GM23338 (cell line): ENCODE results near the gene AGAP3. TPM values are rescaled to one million over a fixed set of nuclear protein-coding genes. Genes with fewer than 3 reads are reported as not detected.

Source experiments
- ATAC-seq: fragments of 200-7000 bp; cut with Tn5 transposase; 3 replicates; pipeline ENCODE4 v1.9.1; 2020
- DNase-seq: peaks from one replicate; pipeline ENCODE4 v3.0.0-alpha.2; 2015; ENCODE audit warnings: low spot score
- H2AFZ ChIP-seq: fragments of 200-600 bp; sonication (generic); 2 replicates; pipeline ENCODE4 v1.8.0; 2016; ENCODE audit warnings: antibody characterized with exemption, mild to moderate bottlenecking, moderate library complexity
- H3F3A ChIP-seq: fragments of 200-600 bp; sonication (generic); replicated peaks from 2 replicates; pipeline ENCODE4 v1.8.0; 2017; ENCODE audit warnings: antibody characterized with exemption, mixed run types, low read depth
- H3K27ac ChIP-seq: fragments of 200-600 bp; sonication (generic); 2 replicates; pipeline ENCODE4 v1.6.1; 2016; ENCODE audit warnings: low read depth
- H3K27me3 ChIP-seq: fragments of 200-600 bp; sonication (generic); 2 replicates; pipeline ENCODE4 v1.8.0; 2016; ENCODE audit warnings: mild to moderate bottlenecking, mixed run types, moderate library complexity; ENCODE audit not compliant: insufficient read depth
- H3K36me3 ChIP-seq: fragments of 200-600 bp; sonication (generic); 2 replicates; pipeline ENCODE4 v1.8.0; 2016; ENCODE audit warnings: mild to moderate bottlenecking; ENCODE audit not compliant: insufficient read depth
- H3K4me1 ChIP-seq: fragments of 200-600 bp; sonication (generic); 2 replicates; pipeline ENCODE4 v1.8.0; 2016; ENCODE audit warnings: mild to moderate bottlenecking, moderate library complexity; ENCODE audit not compliant: insufficient read depth
- H3K4me2 ChIP-seq: fragments of 200-600 bp; sonication (generic); 2 replicates; pipeline ENCODE4 v1.7.1; 2017; ENCODE audit warnings: mixed run types
- H3K4me3 ChIP-seq: fragments of 200-600 bp; sonication (generic); 2 replicates; pipeline ENCODE4 v1.6.1; 2016; ENCODE audit warnings: mixed run types
- H3K79me2 ChIP-seq: fragments of 200-600 bp; sonication (generic); replicated peaks from 2 replicates; pipeline ENCODE4 v1.8.0; 2017; ENCODE audit warnings: mild to moderate bottlenecking; ENCODE audit not compliant: insufficient read depth
- H3K9me2 ChIP-seq: fragments of 200-600 bp; sonication (generic); 2 replicates; pipeline ENCODE4 v1.8.0; 2017; ENCODE audit not compliant: insufficient read depth
- H4K20me1 ChIP-seq: fragments of 200-600 bp; sonication (generic); replicated peaks from 2 replicates; pipeline ENCODE4 v1.8.0; 2017; ENCODE audit warnings: mild to moderate bottlenecking; ENCODE audit not compliant: insufficient read depth
- H3K27ac Mint-ChIP-seq: 2 replicates; pipeline ENCODE4 v1.8.0; 2020; ENCODE audit warnings: inconsistent platforms, mild to moderate bottlenecking, moderate library complexity, mixed read lengths
- H3K27me3 Mint-ChIP-seq: 3 replicates; pipeline ENCODE4 v1.8.0; 2022; ENCODE audit warnings: low read depth, mild to moderate bottlenecking, moderate library complexity, mixed read lengths, inconsistent platforms; ENCODE audit not compliant: insufficient read depth, poor library complexity
- H3K36me3 Mint-ChIP-seq: 3 replicates; pipeline ENCODE4 v1.8.0; 2021; ENCODE audit warnings: low read depth, mild to moderate bottlenecking, inconsistent platforms, moderate library complexity, mixed read lengths
- H3K4me1 Mint-ChIP-seq: 3 replicates; pipeline ENCODE4 v1.8.0; 2020; ENCODE audit warnings: mild to moderate bottlenecking, inconsistent platforms, mixed read lengths
- H3K4me3 Mint-ChIP-seq: 3 replicates; pipeline ENCODE4 v1.8.0; 2021; ENCODE audit warnings: moderate library complexity, mild to moderate bottlenecking, inconsistent platforms, mixed read lengths
- H3K9me3 Mint-ChIP-seq: 3 replicates; pipeline ENCODE4 v1.8.0; 2020; ENCODE audit warnings: moderate library complexity, mild to moderate bottlenecking, inconsistent platforms, mixed read lengths
- CREB1 ChIP-seq: fragments of 250-450 bp; sonication (Bioruptor Pico); IDR thresholded peaks from 2 replicates; pipeline ENCODE4 v1.5.0; 2020; ENCODE audit warnings: low read depth, mild to moderate bottlenecking, moderate library complexity
- EZH2phosphoT487 ChIP-seq: fragments of 200-600 bp; sonication (generic); IDR thresholded peaks from one replicate; pipeline ENCODE4 v1.8.1; 2018; ENCODE audit warnings: antibody characterized with exemption; ENCODE audit not compliant: unreplicated experiment
- POLR2AphosphoS5 ChIP-seq: IDR thresholded peaks from 2 replicates; pipeline ENCODE4 v1.6.1; 2016; ENCODE audit warnings: antibody characterized with exemption, low read depth
- long read RNA-seq: library from polyadenylated mRNA; unstranded; transcript quantifications from one replicate; pipeline ENCODE4 v2.0.0, GENCODE V29; 2020; ENCODE audit not compliant: unreplicated experiment
- polyA plus RNA-seq: library from polyadenylated mRNA; unstranded; fragments of >200 nt; fragmentation: Nextera tagmentation; extraction: Ambion mirVana; gene quantifications from 2 replicates; pipeline ENCODE4 v1.2.1, GENCODE V29; 2016
- total RNA-seq: library from RNA; depleted of rRNA; stranded (reverse); fragments of >200 nt; shearing (Covaris generic); gene quantifications from 2 replicates; pipeline ENCODE4 v1.2.3, GENCODE V29; 2014; rRNA removed
- TF ChIP-seq, protein P1 (sequence below): IDR thresholded peaks from one replicate; pipeline ENCODE4 v1.6.1; 2018; ENCODE audit warnings: antibody characterized with exemption; ENCODE audit not compliant: unreplicated experiment

The AGAP3 gene
- total RNA-seq (32.2 and 39.2 TPM in 2 replicates), polyA plus RNA-seq (24.0 and 24.9 TPM in 2 replicates)
- long read RNA-seq, partial matches to known transcripts: 7 of 10 reads
- long read RNA-seq, other reads (novel, unspliced or antisense): 3 of 10 reads

DNA sequence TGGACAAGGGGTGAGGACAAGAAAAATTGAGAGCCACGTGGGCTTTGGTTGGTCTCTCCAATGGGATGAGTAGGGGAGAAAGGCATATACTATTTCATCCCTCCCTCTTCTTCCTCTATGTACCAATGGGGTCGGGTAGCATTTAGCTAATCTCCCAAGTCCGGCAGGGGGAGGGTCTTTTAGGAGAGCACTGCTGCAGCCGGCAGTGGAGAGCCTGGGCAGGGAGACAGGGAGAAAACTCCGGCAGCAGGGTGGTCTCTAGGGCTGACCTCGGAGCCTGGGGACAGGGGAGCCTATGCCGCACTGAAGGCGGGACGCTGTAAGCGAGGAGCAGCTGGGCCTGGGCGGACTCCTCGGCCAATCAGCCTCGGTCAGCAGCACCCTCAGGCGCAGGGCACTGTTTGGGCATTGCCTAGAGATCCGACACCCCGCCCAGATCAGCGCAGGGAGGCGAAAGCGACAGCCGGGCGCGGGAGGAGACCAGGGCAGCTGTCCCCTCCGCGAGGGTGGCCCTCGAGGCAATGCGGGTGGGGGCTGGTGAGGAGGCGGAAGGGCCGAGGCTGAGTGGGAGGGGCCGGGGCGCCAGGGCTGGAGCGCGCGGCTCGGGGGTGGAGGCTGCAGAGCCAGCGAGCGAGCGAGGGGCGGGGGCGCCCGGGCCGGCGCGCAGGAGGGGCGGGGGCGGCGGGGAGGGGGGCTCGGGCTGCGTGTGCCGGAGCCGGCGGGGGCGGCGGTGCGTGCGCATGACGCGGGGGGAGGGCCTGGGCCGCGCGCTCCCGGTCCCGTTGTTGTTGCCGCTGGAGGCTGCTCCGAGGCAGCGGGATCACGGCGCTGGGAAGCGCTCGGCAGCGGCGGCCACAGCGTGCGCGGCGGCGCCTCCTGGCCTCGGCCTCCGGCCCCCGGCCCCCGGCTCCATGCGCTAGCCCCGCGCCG lies at the start of gene AGAP3:
Gene AGAP3 (plus strand): TSS at position 785 of the 930 bp plus-strand sequence. CDS start 267 bp downstream, outside the sequence.
- H3K36me3 ChIP-seq: no peaks in the 10 kb centered on the region
- Mint-ChIP-seq H3K4me1 (peaks cover 37% of the 10 kb centered on the region), H3K9me3 (no peaks in the 10 kb centered on the region), H3K4me3 (peak within 1 kb of the TSS; percentile 86), H3K36me3 (peaks cover 11% of the 10 kb centered on the region; the same call in 2 of the 3 replicates), H3K27me3 (peaks cover 44% of the 10 kb centered on the region), H3K27ac (peak within 1 kb of the TSS; percentile 56; the same call in 1 of the 2 replicates)
- TF ChIP-seq POLR2AphosphoS5: peak; percentile 72
- TF ChIP-seq CREB1 (CRISPR knock-in tag): no peak
- DNase-seq (peak; percentile 91), ATAC-seq (peak; percentile 20)
- H3K4me3 ChIP-seq: peak within 1 kb of the TSS; percentile 88
- H3F3A ChIP-seq: peaks cover 20% of the 10 kb centered on the region
- H3K27ac ChIP-seq: 0 out of 2 replicates have a peak within 1 kb of the TSS, but pooled peaks have one; percentile 64
- peaks cover 34% of the 10 kb centered on the region for H3K4me1 ChIP-seq
- peaks cover 37% of the 10 kb centered on the region for H3K79me2 ChIP-seq
- H4K20me1 ChIP-seq: peaks cover 33% of the 10 kb centered on the region
- H3K27me3 ChIP-seq: peaks cover 53% of the 10 kb centered on the region
- H2AFZ ChIP-seq: no peak within 1 kb of the TSS
- peak within 1 kb of the TSS; percentile 98 for H3K4me2 ChIP-seq
- no peaks in the 10 kb centered on the region for H3K9me2 ChIP-seq

DNA sequence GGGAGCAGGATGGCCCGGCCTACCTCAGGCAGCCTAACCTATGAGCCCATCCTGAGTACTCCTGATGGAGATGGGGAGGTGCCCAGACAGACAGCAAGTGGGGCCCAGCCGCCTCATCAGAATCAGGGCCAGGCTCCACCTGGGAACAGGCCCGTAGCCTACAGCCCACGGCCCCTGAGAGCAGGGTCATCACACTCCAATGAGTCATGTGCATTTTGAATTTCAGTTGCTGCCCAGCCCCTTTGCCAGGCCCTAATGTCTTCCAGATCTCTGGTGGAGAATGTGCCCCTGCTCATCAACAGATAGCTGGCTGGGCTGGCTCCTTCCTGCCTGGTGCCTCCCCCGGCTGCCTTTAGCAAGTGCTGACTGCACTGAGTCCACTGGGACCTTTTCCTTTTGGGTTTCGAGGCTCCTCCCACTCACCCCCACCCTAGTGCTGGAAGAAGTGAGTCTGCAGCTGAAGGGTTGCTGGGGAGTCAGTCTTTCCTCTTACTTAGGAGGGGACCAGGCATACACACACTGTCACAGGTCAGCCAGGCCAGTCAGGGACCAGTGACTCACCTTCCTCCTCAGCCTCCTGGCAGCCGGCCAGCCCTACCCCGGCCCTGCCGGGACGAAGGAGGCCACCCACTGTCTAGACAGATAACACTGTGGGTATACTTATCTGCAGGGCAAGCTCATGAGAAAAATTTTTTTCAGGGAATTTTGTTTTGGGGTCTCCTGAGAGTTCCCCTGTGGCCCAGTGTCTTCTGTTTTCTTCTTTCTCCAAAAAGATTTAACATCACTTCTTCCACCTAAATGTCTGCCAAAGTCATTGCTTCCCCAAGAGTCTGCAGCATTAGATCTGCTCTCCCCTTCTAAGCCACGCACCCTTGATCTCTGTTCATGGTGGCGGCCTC lies 47.1 kb upstream of the AGAP3 start:
- Mint-ChIP-seq H3K36me3 (peaks cover 6% of the 10 kb centered on the region; the same call in 1 of the 3 replicates), H3K27me3 (peaks cover 15% of the 10 kb centered on the region), H3K27ac (no peak overlapping the region), H3K4me1 (peaks cover 2% of the 10 kb centered on the region; the same call in 1 of the 3 replicates), H3K9me3 (no peaks in the 10 kb centered on the region), H3K4me3 (no peak overlapping the region)
- no peaks in the 10 kb centered on the region for H3F3A ChIP-seq
- TF ChIP-seq EZH2phosphoT487: no peak
- TF ChIP-seq, protein P1, sequence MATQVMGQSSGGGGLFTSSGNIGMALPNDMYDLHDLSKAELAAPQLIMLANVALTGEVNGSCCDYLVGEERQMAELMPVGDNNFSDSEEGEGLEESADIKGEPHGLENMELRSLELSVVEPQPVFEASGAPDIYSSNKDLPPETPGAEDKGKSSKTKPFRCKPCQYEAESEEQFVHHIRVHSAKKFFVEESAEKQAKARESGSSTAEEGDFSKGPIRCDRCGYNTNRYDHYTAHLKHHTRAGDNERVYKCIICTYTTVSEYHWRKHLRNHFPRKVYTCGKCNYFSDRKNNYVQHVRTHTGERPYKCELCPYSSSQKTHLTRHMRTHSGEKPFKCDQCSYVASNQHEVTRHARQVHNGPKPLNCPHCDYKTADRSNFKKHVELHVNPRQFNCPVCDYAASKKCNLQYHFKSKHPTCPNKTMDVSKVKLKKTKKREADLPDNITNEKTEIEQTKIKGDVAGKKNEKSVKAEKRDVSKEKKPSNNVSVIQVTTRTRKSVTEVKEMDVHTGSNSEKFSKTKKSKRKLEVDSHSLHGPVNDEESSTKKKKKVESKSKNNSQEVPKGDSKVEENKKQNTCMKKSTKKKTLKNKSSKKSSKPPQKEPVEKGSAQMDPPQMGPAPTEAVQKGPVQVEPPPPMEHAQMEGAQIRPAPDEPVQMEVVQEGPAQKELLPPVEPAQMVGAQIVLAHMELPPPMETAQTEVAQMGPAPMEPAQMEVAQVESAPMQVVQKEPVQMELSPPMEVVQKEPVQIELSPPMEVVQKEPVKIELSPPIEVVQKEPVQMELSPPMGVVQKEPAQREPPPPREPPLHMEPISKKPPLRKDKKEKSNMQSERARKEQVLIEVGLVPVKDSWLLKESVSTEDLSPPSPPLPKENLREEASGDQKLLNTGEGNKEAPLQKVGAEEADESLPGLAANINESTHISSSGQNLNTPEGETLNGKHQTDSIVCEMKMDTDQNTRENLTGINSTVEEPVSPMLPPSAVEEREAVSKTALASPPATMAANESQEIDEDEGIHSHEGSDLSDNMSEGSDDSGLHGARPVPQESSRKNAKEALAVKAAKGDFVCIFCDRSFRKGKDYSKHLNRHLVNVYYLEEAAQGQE: no peak
- H3K36me3 ChIP-seq: no peaks in the 10 kb centered on the region
- peak; percentile 24 for ATAC-seq
- H3K79me2 ChIP-seq: no peaks in the 10 kb centered on the region
- no peaks in the 10 kb centered on the region for H3K4me1 ChIP-seq
- H3K4me2 ChIP-seq: no peak overlapping the region
- no peak for DNase-seq
- no peak overlapping the region for H3K4me3 ChIP-seq
- H3K27ac ChIP-seq: no peak overlapping the region
- no peaks in the 10 kb centered on the region for H4K20me1 ChIP-seq
- no peak overlapping the region for H2AFZ ChIP-seq
- no peaks in the 10 kb centered on the region for H3K27me3 ChIP-seq
- no peaks in the 10 kb centered on the region for H3K9me2 ChIP-seq
